ENCODE results near the gene DHRS2. TPM values are rescaled to one million over a fixed set of nuclear protein-coding genes. Genes with fewer than 3 reads are reported as not detected.
"Not testable (repeated sequence)": the region's sequence is repeated elsewhere in the genome, so short reads cannot be mapped to it uniquely, and the experiment has no call there.

DHRS2 gene
- total and polyA plus RNA-seq, 2 of the 13 experiments (the other 11 are each of a cell fraction or from before 2014, with no cell fraction given) = 1,621 to 3,021 TPM

DNA sequence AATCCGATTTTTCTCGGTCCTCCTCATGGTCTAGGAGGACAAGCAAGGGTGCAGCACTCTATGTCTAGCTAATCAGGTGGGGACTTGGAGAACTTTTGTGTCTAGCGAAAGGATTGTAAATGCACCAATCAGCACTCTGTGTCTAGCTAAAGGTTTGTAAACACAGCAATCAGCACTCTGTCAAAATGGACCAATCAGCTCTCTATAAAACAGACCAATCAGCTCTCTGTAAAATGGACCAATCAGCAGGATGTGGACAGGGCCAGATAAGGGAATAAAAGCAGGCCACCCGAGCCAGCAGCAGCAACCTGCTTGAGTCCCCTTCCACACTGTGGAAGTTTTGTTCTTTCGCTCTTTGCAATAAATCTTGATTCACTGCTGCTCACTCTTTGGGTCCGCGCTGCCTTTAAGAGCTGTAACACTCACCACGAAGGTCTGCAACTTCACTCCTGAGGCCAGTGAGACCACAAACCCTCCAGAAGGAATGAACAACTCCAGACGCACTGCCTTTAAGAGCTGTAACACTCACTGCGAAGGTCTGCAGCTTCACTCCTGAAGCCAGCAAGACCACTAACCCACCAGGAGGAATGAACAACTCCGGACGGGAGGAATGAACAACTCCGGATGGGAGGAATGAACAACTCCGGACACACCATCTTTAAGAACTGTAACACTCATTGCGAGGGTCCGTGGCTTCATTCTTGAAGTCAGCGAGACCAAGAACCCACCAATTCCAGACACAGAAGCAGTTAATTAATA lies 1.7 kb downstream of the DHRS2 start (continued):
- TF ChIP-seq, protein P1, sequence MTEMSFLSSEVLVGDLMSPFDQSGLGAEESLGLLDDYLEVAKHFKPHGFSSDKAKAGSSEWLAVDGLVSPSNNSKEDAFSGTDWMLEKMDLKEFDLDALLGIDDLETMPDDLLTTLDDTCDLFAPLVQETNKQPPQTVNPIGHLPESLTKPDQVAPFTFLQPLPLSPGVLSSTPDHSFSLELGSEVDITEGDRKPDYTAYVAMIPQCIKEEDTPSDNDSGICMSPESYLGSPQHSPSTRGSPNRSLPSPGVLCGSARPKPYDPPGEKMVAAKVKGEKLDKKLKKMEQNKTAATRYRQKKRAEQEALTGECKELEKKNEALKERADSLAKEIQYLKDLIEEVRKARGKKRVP (CRISPR knock-in tag; IDR thresholded peaks at IDR 0.05) = peak in 1 of 2 experiments; percentile 0; a peak in 1 of 4 replicates
- TF ChIP-seq RAD21 (CRISPR knock-in tag; IDR thresholded peaks at IDR 0.05) = peak; percentile 21; the same call in 1 of the 2 replicates
- TF ChIP-seq, protein P2, sequence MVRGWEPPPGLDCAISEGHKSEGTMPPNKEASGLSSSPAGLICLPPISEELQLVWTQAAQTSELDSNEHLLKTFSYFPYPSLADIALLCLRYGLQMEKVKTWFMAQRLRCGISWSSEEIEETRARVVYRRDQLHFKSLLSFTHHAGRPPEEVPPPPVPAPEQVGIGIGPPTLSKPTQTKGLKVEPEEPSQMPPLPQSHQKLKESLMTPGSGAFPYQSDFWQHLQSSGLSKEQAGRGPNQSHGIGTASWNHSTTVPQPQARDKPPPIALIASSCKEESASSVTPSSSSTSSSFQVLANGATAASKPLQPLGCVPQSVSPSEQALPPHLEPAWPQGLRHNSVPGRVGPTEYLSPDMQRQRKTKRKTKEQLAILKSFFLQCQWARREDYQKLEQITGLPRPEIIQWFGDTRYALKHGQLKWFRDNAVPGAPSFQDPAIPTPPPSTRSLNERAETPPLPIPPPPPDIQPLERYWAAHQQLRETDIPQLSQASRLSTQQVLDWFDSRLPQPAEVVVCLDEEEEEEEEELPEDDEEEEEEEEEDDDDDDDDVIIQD (CRISPR knock-in tag; IDR thresholded peaks at IDR 0.05; ENCODE audit: low read depth) = peak; percentile 95
- TF ChIP-seq, protein P3, sequence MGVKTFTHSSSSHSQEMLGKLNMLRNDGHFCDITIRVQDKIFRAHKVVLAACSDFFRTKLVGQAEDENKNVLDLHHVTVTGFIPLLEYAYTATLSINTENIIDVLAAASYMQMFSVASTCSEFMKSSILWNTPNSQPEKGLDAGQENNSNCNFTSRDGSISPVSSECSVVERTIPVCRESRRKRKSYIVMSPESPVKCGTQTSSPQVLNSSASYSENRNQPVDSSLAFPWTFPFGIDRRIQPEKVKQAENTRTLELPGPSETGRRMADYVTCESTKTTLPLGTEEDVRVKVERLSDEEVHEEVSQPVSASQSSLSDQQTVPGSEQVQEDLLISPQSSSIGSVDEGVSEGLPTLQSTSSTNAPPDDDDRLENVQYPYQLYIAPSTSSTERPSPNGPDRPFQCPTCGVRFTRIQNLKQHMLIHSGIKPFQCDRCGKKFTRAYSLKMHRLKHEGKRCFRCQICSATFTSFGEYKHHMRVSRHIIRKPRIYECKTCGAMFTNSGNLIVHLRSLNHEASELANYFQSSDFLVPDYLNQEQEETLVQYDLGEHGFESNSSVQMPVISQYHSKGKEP (CRISPR knock-in tag; IDR thresholded peaks at IDR 0.05) = peak; percentile 80; the same call in 1 of the 2 replicates
- peak; percentile 60; the same call in 1 of the 2 replicates for TF ChIP-seq THAP11 (CRISPR knock-in tag; IDR thresholded peaks at IDR 0.05)
- TF ChIP-seq ZNF788 (CRISPR knock-in tag; IDR thresholded peaks at IDR 0.05; ENCODE audit: borderline replicate concordance) = peak; percentile 82; the same call in 1 of the 2 replicates
- TF ChIP-seq ZNF792 (CRISPR knock-in tag; IDR thresholded peaks at IDR 0.05) = peak; percentile 60; the same call in 1 of the 2 replicates
- peak; percentile 65 for TF ChIP-seq ZNF138 (CRISPR knock-in tag; IDR thresholded peaks at IDR 0.05; ENCODE audit: low read depth)
- not testable (repeated sequence) for TF ChIP-seq SP1, SOX13 (IDR thresholded peaks at IDR 0.05)
- TF ChIP-seq SP1 (CRISPR knock-in tag; IDR thresholded peaks at IDR 0.05) = peak; percentile 30
- peak; percentile 71; the same call in 1 of the 2 replicates for TF ChIP-seq REPIN1 (CRISPR knock-in tag; IDR thresholded peaks at IDR 0.05; ENCODE audit: borderline replicate concordance, low read depth)
- peak; percentile 52; the same call in 1 of the 2 replicates for TF ChIP-seq ZNF30 (CRISPR knock-in tag; IDR thresholded peaks at IDR 0.05)
- TF ChIP-seq ELF3 (CRISPR knock-in tag; IDR thresholded peaks at IDR 0.05) = peak; percentile 48
- peak; percentile 74; the same call in 1 of the 2 replicates for TF ChIP-seq HDAC6 (IDR thresholded peaks at IDR 0.05; ENCODE audit: low read depth, low read length)
- peak; percentile 82; the same call in 1 of the 2 replicates for TF ChIP-seq CHCHD3 (CRISPR knock-in tag; IDR thresholded peaks at IDR 0.05)
- peak in 1 of 2 experiments; percentile 99; a peak in 3 of 4 replicates for TF ChIP-seq SOX13 (CRISPR knock-in tag; conservative IDR thresholded peaks at IDR 0.05 in 1 of 2, IDR thresholded peaks at IDR 0.05 in 1 of 2)
- peak; percentile 97 for TF ChIP-seq ARNT2 (CRISPR knock-in tag; IDR thresholded peaks at IDR 0.05; ENCODE audit: low read depth)
- TF ChIP-seq POLR2A (IDR thresholded peaks at IDR 0.05; ENCODE audit: insufficient read depth in 1 of 2, low read depth in 2 of 2, low read length in 2 of 2) = peak in 1 of 2 experiments; percentile 65; a peak in 2 of 4 replicates
- TF ChIP-seq, protein P4, sequence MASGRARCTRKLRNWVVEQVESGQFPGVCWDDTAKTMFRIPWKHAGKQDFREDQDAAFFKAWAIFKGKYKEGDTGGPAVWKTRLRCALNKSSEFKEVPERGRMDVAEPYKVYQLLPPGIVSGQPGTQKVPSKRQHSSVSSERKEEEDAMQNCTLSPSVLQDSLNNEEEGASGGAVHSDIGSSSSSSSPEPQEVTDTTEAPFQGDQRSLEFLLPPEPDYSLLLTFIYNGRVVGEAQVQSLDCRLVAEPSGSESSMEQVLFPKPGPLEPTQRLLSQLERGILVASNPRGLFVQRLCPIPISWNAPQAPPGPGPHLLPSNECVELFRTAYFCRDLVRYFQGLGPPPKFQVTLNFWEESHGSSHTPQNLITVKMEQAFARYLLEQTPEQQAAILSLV (CRISPR knock-in tag; IDR thresholded peaks at IDR 0.05; ENCODE audit: borderline replicate concordance) = 0 out of 2 replicates have a peak, but pooled peaks have one; percentile 40
- peak; percentile 20 for TF ChIP-seq YY1 (IDR thresholded peaks at IDR 0.05; ENCODE audit: insufficient read depth, insufficient replicate concordance, low read depth, low read length)
- TF ChIP-seq NFE2L2 (IDR thresholded peaks at IDR 0.05; ENCODE audit: low read length) = 0 out of 2 replicates have a peak, but pooled peaks have one; percentile 11
- peak; percentile 43 for TF ChIP-seq ZFX (CRISPR knock-in tag; IDR thresholded peaks at IDR 0.05; ENCODE audit: low read depth)
- TF ChIP-seq ZNF567 (CRISPR knock-in tag; IDR thresholded peaks at IDR 0.05; ENCODE audit: borderline replicate concordance) = 0 out of 2 replicates have a peak, but pooled peaks have one; percentile 10
- peak; percentile 100 for TF ChIP-seq ZC3H4 (CRISPR knock-in tag; IDR thresholded peaks at IDR 0.05; ENCODE audit: borderline replicate concordance)

Data from HepG2 (cell line).